GM18951 (cell line): ENCODE results near the gene RNF212B.
"Not testable (repeated sequence)": the region's sequence is repeated elsewhere in the genome, so short reads cannot be mapped to it uniquely, and the experiment has no call there.

Source experiments
- POLR2A ChIP-seq: IDR thresholded peaks from 4 replicates; pipeline ENCODE4 v1.6.1; 2011; ENCODE audit warnings: mild to moderate bottlenecking; ENCODE audit not compliant: insufficient read length, insufficient read depth; ENCODE audit errors: extremely low read depth
- in situ Hi-C: fragments of 300-500 bp; cut with MboI; formaldehyde crosslinking; loops from one replicate; pipeline ENCODE4 v1.12.0; 2022; ENCODE audit warnings: low sequenced_read_pairs, mixed read lengths, inconsistent platforms; ENCODE audit not compliant: unreplicated experiment

The RNF212B gene

GRCh38 chr14:23237772-23238594, at the start of gene RNF212B:
Gene RNF212B, plus strand, starts transcription at chr14:23237936. Its CDS starts 2,410 bp downstream, at chr14:23240346.
- in situ Hi-C loops, result no loop called here

DNA sequence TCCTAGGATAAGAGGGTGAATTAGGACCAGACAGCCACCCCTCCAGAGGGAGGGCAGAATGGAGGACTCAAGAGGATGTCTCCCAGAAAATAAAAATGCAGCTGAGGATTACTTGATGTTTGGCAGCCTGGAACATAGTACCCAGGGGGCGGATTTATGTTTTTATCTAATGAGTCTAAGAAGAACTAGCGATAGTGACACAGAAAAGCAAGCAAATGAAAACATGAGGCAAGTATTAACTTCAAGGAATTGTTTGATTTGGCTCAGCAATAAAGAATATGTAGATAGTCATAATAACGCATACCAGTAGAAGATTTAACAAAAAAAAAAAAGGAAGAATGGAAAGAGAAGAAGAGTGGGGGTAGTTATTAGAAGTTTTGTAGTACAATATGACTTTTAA, 44.3 kb upstream of the RNF212B start:
- in situ Hi-C loops, result no loop called here
- no peak for TF ChIP-seq POLR2A

More at GRCh38 chr14:23237772-23238594, at the start of gene RNF212B:
- no peak for TF ChIP-seq POLR2A

DNA sequence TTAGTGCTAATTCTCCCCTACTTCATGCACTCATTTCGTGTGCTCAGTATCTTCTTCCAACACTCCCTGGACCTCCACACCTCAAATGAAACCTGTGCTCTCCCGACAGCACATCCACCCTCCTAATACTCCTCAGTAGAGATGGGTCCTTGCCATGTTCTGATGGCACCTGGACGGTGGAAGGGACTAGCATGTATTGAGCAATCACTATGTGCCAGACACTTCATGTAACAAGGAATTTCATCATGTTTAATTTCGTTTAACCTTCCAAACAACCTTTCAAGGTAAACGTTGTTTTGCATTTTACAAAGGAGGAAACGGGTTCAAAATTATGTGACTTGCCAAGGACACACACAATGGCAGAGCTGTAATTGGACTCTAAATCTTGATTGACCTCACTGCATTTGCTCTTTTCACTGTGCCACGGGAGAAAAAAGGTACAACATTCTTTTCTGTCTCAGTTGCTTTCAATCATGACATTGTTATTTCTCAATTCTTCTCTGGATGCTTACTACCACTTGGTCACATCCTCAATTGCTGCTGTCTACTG, 42.1 kb upstream of the RNF212B start:
- TF ChIP-seq POLR2A, result no peak
- in situ Hi-C loops, result no loop called here

DNA sequence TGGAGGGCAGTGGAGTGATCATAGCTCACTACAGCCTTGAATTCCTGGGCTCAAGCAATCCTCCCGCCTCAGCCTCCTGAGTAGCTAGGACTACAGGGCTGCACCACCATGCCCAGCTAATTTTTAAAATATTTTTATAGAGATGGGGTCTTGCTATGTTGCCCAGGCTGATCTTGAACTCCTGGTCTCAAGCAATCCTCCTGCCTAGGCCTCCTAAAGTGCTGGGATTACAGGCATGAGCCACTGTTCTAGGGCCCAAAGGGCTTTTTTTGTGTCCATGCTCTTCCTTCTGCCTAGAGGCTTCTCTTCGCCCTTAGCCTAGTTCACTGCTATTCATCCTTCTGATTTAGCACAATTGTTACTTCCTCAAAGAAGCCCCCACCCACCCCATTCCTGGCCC, 41.2 kb upstream of the RNF212B start:
- in situ Hi-C loops, result not testable (repeated sequence)

DNA sequence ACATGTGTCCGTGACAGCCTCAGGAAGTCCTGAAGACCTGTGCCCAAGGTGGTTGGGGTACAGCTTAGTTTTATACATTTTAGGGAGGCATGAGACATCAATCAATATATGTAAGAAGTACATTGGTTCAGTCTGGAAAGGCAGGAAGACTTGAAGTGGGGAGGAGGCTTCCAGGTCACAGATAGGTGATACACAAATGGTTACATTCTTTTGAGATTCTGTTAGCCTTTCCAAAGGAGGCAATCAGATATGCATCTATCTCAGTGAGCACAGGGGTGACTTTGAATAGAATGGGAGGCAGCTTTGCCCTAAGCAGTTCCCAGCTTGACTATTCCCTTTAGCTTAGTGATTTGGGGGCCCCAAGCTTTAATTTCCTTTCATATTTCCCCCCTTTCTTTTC, 38.6 kb upstream of the RNF212B start:
- in situ Hi-C loops, result not testable (repeated sequence)

GRCh38 chr14:23202001-23202400, 35.7 kb upstream of the RNF212B start:
- TF ChIP-seq POLR2A, result no peak
- in situ Hi-C loops, result no loop called here

DNA sequence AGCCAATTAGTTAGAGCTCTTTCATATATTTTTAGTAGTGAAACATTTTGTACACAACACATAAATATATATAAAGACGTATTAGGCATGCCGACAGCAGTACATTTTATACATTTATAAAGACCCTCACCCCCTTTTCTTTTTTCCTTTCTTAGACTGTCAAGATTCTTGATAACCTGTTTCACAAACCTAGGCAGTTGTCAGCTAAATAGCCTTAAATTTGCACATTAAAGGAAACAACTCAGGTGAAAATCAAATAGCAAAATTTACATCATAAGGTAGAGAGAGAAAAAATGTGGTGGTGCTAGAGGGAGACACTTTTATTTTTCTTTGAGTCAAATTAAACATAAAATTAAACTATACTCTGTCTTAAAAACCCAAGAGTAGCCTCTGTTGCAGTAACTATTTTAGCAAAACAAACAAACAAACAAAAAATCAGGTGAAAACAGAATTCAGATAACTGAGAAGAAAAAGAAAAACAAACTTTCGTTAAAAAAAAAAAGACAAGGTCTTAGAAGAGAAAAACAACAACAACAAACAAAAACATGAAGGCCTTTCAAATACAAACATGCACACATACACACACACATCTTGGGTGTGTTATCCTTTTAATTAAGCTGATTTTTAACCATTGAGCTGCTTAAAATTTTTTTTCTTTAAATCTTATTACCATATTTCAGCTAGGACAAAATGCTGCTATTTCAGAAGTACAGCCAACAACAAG, 31.2 kb upstream of the RNF212B start:
- no peak for TF ChIP-seq POLR2A

DNA sequence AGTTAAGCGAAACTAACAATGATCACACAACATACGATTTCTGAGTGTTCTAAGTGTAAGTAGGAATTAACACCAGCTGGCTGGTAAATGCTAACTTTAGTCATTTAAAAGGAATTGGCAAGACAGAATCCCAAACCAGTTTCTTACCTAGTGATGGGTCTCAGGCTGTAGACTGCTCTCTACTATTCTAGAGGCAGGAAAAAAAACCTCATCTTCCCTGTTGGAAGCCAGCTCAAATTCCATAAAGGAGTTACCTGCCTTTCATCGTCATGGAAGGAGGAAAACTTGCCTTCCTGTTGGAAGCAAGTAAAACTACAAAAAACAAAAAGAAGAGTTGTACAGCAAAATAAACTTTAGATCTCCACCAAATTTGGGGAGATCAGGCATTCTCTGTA, 30.6 kb upstream of the RNF212B start:
- TF ChIP-seq POLR2A, result no peak
- in situ Hi-C loops, result no loop called here

More for the DNA sequence above, 31.2 kb upstream of the RNF212B start:
- in situ Hi-C loops, result no loop called here

- in situ Hi-C loops, result no loop called here
- TF ChIP-seq POLR2A, result no peak
Observed at GRCh38 chr14:23208324-23208723, 29.4 kb upstream of the RNF212B start.

- in situ Hi-C loops, result no loop called here
- TF ChIP-seq POLR2A, result no peak
Observed at GRCh38 chr14:23209651-23210423, 27.9 kb upstream of the RNF212B start.

DNA sequence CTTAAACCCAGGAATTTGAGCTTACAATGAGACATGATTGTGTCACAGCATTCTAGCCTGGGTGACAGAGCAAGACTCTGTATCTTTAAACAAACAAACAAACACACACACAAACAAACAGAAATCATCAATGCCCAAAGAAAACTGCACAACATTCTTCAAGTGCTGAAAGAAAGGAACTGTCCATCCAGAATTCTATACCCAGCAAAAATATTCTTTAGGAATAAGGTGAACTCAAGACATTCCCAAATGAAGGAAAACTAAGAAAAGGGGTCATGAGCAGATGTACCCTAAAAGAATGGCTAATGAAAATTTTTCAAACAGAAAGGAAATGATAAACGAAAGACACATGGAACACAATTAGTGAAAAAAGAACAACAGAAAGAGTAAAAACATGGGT, 22.3 kb upstream of the RNF212B start:
- in situ Hi-C loops, result no loop called here
- TF ChIP-seq POLR2A, result no peak

DNA sequence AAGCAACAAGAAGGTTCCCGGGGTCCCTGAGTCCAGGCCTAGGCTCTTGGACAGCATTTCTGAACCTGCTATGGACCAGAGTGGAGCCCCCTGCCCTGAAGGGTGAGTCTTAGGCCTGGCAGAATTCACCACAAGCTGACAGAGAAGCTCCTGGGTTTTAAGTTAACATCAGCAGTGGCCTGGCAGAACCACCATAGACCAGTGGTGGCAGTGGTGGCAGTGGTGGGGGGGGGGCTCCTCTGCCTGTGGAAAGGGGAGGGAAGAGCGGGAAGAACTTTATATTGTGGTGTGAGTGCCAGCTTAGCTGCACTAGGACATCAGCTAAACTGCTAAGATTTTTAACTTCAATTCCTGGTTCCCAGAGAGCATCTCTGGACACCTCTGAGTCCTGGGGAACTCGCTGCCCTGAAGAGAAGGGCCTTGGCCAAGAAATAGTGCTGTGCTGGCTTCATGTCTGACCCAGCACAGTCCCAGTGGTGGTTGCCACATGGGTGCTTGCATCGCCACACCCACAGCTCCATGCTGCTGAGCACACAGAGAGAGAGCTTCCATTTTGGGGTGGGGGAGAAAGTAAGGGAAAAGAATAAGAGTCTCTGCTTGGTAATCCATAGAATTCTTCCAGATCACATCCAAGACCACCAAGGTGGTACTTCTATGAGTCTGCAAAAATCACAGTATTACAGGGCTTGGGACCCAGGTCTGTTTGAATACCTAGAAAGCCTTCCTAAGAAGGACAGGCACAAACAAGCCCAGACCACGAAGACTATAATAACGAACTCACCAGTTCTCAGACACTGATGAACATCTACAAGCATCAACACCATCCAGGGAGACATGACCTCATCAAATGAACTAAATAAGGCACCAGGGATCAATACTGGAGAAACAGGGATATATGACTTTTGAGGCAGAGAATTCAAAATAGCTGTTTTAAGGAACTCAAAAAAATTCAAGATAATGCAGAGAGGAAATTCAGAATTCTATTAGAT, 20.4 kb upstream of the RNF212B start:
- in situ Hi-C loops, result no loop called here
- no peak for TF ChIP-seq POLR2A
